GM19193 (cell line): Measurements from ENCODE around the gene SND1.

Source experiments
- POLR2A ChIP-seq: IDR thresholded peaks from 4 replicates; pipeline ENCODE4 v1.6.1; 2011; ENCODE audit not compliant: insufficient read depth, insufficient read length; ENCODE audit errors: extremely low read depth

Gene SND1

GRCh38 chr7:127824682-127825081, 172.7 kb downstream of the SND1 start:
- no peak for TF ChIP-seq POLR2A

GRCh38 chr7:127828843-127829500, 177.0 kb downstream of the SND1 start:
- no peak for TF ChIP-seq POLR2A

- no peak for TF ChIP-seq POLR2A
Measured at GRCh38 chr7:127831318-127832219, 179.6 kb downstream of the SND1 start.

GRCh38 chr7:127832592-127832991, 180.6 kb downstream of the SND1 start:
- TF ChIP-seq POLR2A: no peak

- no peak for TF ChIP-seq POLR2A
Measured at GRCh38 chr7:127833641-127834040, 181.6 kb downstream of the SND1 start.

- TF ChIP-seq POLR2A: no peak
Measured at GRCh38 chr7:127835679-127836078, 183.7 kb downstream of the SND1 start.

- TF ChIP-seq POLR2A: no peak
Measured at GRCh38 chr7:127838816-127839415, 186.9 kb downstream of the SND1 start.

GRCh38 chr7:127840226-127840951, 188.4 kb downstream of the SND1 start:
- no peak for TF ChIP-seq POLR2A

- TF ChIP-seq POLR2A: no peak
Measured at GRCh38 chr7:127844165-127844564, 192.2 kb downstream of the SND1 start.

- no peak for TF ChIP-seq POLR2A
Measured at GRCh38 chr7:127844707-127845331, 192.8 kb downstream of the SND1 start.

GRCh38 chr7:127845522-127846214, 193.7 kb downstream of the SND1 start:
- TF ChIP-seq POLR2A: no peak

GRCh38 chr7:127847641-127848040, 195.6 kb downstream of the SND1 start:
- no peak for TF ChIP-seq POLR2A

GRCh38 chr7:127848241-127848640, 196.2 kb downstream of the SND1 start:
- TF ChIP-seq POLR2A: no peak

GRCh38 chr7:127850195-127850594, 198.2 kb downstream of the SND1 start:
- TF ChIP-seq POLR2A: no peak
